ENCODE data around the gene AFAP1. TPM values are rescaled to one million over a fixed set of nuclear protein-coding genes. Genes with fewer than 3 reads are reported as not detected.

AFAP1 gene
- polyA plus RNA-seq, 3 donors: not detected

- Mint-ChIP-seq H3K9me3 (peaks cover 0 to 7% (median 6%) of the 10 kb centered on the region in 7 donors), H3K4me3 (no peak overlapping the region), H3K27ac (no peak overlapping the region), H3K27me3 (ENCODE audit: low read depth in 3 of 3) (peaks cover 7 to 15% (median 8%) of the 10 kb centered on the region in 3 donors), H3K36me3 (no peaks in the 10 kb centered on the region), H3K4me1 (peaks cover 7% of the 10 kb centered on the region)
- H3K79me2 ChIP-seq (ENCODE audit: insufficient read depth, low read length): no peaks in the 10 kb centered on the region
- no peak overlapping the region for H3K4me3 ChIP-seq (replicated peaks in 1 of 3; ENCODE audit: low read depth in 2 of 3, low read length in 3 of 3)
- no peak overlapping the region for H3K4me2 ChIP-seq (replicated peaks; ENCODE audit: extremely low read depth, low read length, poor library complexity, severe bottlenecking)
- no peaks in the 10 kb centered on the region for H3K36me3 ChIP-seq (replicated peaks in 1 of 2; ENCODE audit: control insufficient read depth in 1 of 2, insufficient read depth in 2 of 2, low read length in 2 of 2)
- H3K4me1 ChIP-seq (ENCODE audit: control insufficient read depth in 1 of 2, insufficient read depth in 2 of 2, low read length in 2 of 2): peaks cover 5 to 6% of the 10 kb centered on the region in 2 donors
- H3K27me3 ChIP-seq (ENCODE audit: control insufficient read depth in 2 of 2, insufficient read depth in 2 of 2, low read length in 2 of 2): no peaks in the 10 kb centered on the region
- intact Hi-C loops (cut with micrococcal nuclease): no loop called here
- WGBS (ENCODE audit: insufficient coverage): 93% methylated on average over 17 of the region's 19 CpGs
- no peak for DNase-seq
- TF ChIP-seq, protein P1, sequence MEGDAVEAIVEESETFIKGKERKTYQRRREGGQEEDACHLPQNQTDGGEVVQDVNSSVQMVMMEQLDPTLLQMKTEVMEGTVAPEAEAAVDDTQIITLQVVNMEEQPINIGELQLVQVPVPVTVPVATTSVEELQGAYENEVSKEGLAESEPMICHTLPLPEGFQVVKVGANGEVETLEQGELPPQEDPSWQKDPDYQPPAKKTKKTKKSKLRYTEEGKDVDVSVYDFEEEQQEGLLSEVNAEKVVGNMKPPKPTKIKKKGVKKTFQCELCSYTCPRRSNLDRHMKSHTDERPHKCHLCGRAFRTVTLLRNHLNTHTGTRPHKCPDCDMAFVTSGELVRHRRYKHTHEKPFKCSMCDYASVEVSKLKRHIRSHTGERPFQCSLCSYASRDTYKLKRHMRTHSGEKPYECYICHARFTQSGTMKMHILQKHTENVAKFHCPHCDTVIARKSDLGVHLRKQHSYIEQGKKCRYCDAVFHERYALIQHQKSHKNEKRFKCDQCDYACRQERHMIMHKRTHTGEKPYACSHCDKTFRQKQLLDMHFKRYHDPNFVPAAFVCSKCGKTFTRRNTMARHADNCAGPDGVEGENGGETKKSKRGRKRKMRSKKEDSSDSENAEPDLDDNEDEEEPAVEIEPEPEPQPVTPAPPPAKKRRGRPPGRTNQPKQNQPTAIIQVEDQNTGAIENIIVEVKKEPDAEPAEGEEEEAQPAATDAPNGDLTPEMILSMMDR (IDR thresholded peaks at IDR 0.05): no peak
- no peak overlapping the region for H3K27ac ChIP-seq (ENCODE audit: low read depth in 1 of 2, low read length in 2 of 2)
- H4K20me1 ChIP-seq (ENCODE audit: insufficient read depth, low read length): no peaks in the 10 kb centered on the region
- no peak overlapping the region for H3K9ac ChIP-seq (ENCODE audit: insufficient read depth, low read length, poor library complexity, severe bottlenecking)
- H2AFZ ChIP-seq (ENCODE audit: insufficient read depth, low read depth, low read length, poor library complexity, severe bottlenecking): no peak overlapping the region
- peaks cover 0 to 8% of the 10 kb centered on the region in 2 donors for H3K9me3 ChIP-seq (replicated peaks in 1 of 2; ENCODE audit: control insufficient read depth in 1 of 2, insufficient read depth in 1 of 2, low read length in 2 of 2)
Observed at GRCh38 chr4:7737752-7738457, 201.8 kb downstream of the AFAP1 start.

- no peak overlapping the region for H3K27ac Mint-ChIP-seq
- TF ChIP-seq, protein P1 (IDR thresholded peaks at IDR 0.05): no peak
- Histone ChIP-seq H3K4me2 (replicated peaks; ENCODE audit: extremely low read depth, low read length, poor library complexity, severe bottlenecking) (no peak overlapping the region), H3K9ac (ENCODE audit: insufficient read depth, low read length, poor library complexity, severe bottlenecking) (no peak overlapping the region), H3K79me2 (ENCODE audit: insufficient read depth, low read length) (no peaks in the 10 kb centered on the region), H2AFZ (ENCODE audit: insufficient read depth, low read depth, low read length, poor library complexity, severe bottlenecking) (no peak overlapping the region), H3K27ac (ENCODE audit: low read depth in 1 of 2, low read length in 2 of 2) (no peak overlapping the region), H3K27me3 (ENCODE audit: control insufficient read depth in 2 of 2, insufficient read depth in 2 of 2, low read length in 2 of 2) (no peaks in the 10 kb centered on the region), H3K9me3 (replicated peaks in 1 of 2; ENCODE audit: control insufficient read depth in 1 of 2, insufficient read depth in 1 of 2, low read length in 2 of 2) (peaks cover 0 to 8% of the 10 kb centered on the region in 2 donors), H3K4me1 (ENCODE audit: control insufficient read depth in 1 of 2, insufficient read depth in 2 of 2, low read length in 2 of 2) (no peaks in the 10 kb centered on the region), H3K36me3 (replicated peaks in 1 of 2; ENCODE audit: control insufficient read depth in 1 of 2, insufficient read depth in 2 of 2, low read length in 2 of 2) (no peaks in the 10 kb centered on the region), H4K20me1 (ENCODE audit: insufficient read depth, low read length) (no peaks in the 10 kb centered on the region), H3K4me3 (replicated peaks in 1 of 3; ENCODE audit: low read depth in 2 of 3, low read length in 3 of 3) (no peak overlapping the region)
- no peak overlapping the region for H3K4me3 Mint-ChIP-seq
- WGBS (ENCODE audit: insufficient coverage): 74% methylated on average over 14 of the region's 14 CpGs
- H3K9me3 Mint-ChIP-seq: peaks cover 0 to 7% (median 6%) of the 10 kb centered on the region in 7 donors
- H3K36me3 Mint-ChIP-seq: no peaks in the 10 kb centered on the region
- DNase-seq: no peak
- H3K27me3 Mint-ChIP-seq (ENCODE audit: low read depth in 3 of 3): peaks cover 8 to 15% (median 9%) of the 10 kb centered on the region in 3 donors
- peaks cover under 1% of the 10 kb centered on the region for H3K4me1 Mint-ChIP-seq
- intact Hi-C loops (cut with micrococcal nuclease): no loop called here
Observed at GRCh38 chr4:7737268-7737645, 202.4 kb downstream of the AFAP1 start.
